Measurements from ENCODE around the gene UCN3. TPM values are rescaled to one million over a fixed set of nuclear protein-coding genes. Genes with fewer than 3 reads are reported as not detected.
A peak's percentile ranks its signal among the peaks of the same experiment; 100 is the strongest.
"Not testable (repeated sequence)": the region's sequence is repeated elsewhere in the genome, so short reads cannot be mapped to it uniquely, and the experiment has no call there.

The UCN3 gene
- total and polyA plus RNA-seq, 4 donors = 0.17 to 1.1 (median 0.68) TPM

- Histone ChIP-seq H3K4me3 (ENCODE audit: low read depth, low read length) (no peak overlapping the region), H3K36me3 (ENCODE audit: control insufficient read depth, insufficient read depth, low read length) (no peaks in the 10 kb centered on the region), H3K27me3 (ENCODE audit: control insufficient read depth, insufficient read depth, low read length) (peaks cover 20% of the 10 kb centered on the region), H3K4me1 (ENCODE audit: control insufficient read depth, insufficient read depth, low read length) (peaks cover 4% of the 10 kb centered on the region), H3K27ac (ENCODE audit: low read depth, low read length) (no peak overlapping the region), H3K9me3 (ENCODE audit: control insufficient read depth, insufficient read depth, low read length) (no peaks in the 10 kb centered on the region)
- no peak for DNase-seq (ENCODE audit: low read depth in 4 of 6, low spot score in 6 of 6)
Observed at GRCh38 chr10:5362873-5363272, 1.9 kb upstream of the UCN3 start.

GRCh38 chr10:5364374-5364773, 392 bp upstream of the UCN3 start:
- DNase-seq (ENCODE audit: low read depth in 4 of 6, low spot score in 6 of 6) = no peak
- WGBS (ENCODE audit: insufficient coverage) = 80% methylated on average over 5 of the region's 11 CpGs
- no peak overlapping the region for H3K27ac ChIP-seq (ENCODE audit: low read depth, low read length)

GRCh38 chr10:5365928-5366327, 1.2 kb downstream of the UCN3 start:
- WGBS (ENCODE audit: insufficient coverage) = 42% methylated on average over 2 of the region's 5 CpGs
- H3K27me3 ChIP-seq (ENCODE audit: control insufficient read depth, insufficient read depth, low read length) = peaks cover 18% of the 10 kb centered on the region
- H3K4me3 ChIP-seq (ENCODE audit: low read depth, low read length) = no peak overlapping the region
- H3K36me3 ChIP-seq (ENCODE audit: control insufficient read depth, insufficient read depth, low read length) = no peaks in the 10 kb centered on the region
- no peak for DNase-seq (ENCODE audit: low read depth in 4 of 6, low spot score in 6 of 6)
- no peaks in the 10 kb centered on the region for H3K9me3 ChIP-seq (ENCODE audit: control insufficient read depth, insufficient read depth, low read length)
- H3K27ac ChIP-seq (ENCODE audit: low read depth, low read length) = no peak overlapping the region
- peaks cover 4% of the 10 kb centered on the region for H3K4me1 ChIP-seq (ENCODE audit: control insufficient read depth, insufficient read depth, low read length)

More at GRCh38 chr10:5364374-5364773, 392 bp upstream of the UCN3 start:
- Histone ChIP-seq H3K36me3 (ENCODE audit: control insufficient read depth, insufficient read depth, low read length) (no peaks in the 10 kb centered on the region), H3K4me3 (ENCODE audit: low read depth, low read length) (no peak overlapping the region), H3K27me3 (ENCODE audit: control insufficient read depth, insufficient read depth, low read length) (peaks cover 18% of the 10 kb centered on the region), H3K4me1 (ENCODE audit: control insufficient read depth, insufficient read depth, low read length) (peaks cover 4% of the 10 kb centered on the region), H3K9me3 (ENCODE audit: control insufficient read depth, insufficient read depth, low read length) (no peaks in the 10 kb centered on the region)

GRCh38 chr10:5369362-5370158, 4.8 kb downstream of the UCN3 start:
- no peak overlapping the region for H3K4me3 ChIP-seq (ENCODE audit: low read depth, low read length)
- no peak overlapping the region for H3K27ac ChIP-seq (ENCODE audit: low read depth, low read length)
- peak in 1 of 6 donors; percentile 24 for DNase-seq (ENCODE audit: low read depth in 4 of 6, low spot score in 6 of 6)
- H3K9me3 ChIP-seq (ENCODE audit: control insufficient read depth, insufficient read depth, low read length) = no peaks in the 10 kb centered on the region
- H3K27me3 ChIP-seq (ENCODE audit: control insufficient read depth, insufficient read depth, low read length) = peaks cover 11% of the 10 kb centered on the region
- peaks cover 4% of the 10 kb centered on the region for H3K4me1 ChIP-seq (ENCODE audit: control insufficient read depth, insufficient read depth, low read length)
- H3K36me3 ChIP-seq (ENCODE audit: control insufficient read depth, insufficient read depth, low read length) = no peaks in the 10 kb centered on the region
- 89% methylated on average over 6 of the region's 16 CpGs for WGBS (ENCODE audit: insufficient coverage)

GRCh38 chr10:5370493-5371352, 6.0 kb downstream of the UCN3 start:
- WGBS (ENCODE audit: insufficient coverage) = 65% methylated on average over 9 of the region's 28 CpGs
- no peaks in the 10 kb centered on the region for H3K4me1 ChIP-seq (ENCODE audit: control insufficient read depth, insufficient read depth, low read length)
- no peaks in the 10 kb centered on the region for H3K36me3 ChIP-seq (ENCODE audit: control insufficient read depth, insufficient read depth, low read length)
- H3K4me3 ChIP-seq (ENCODE audit: low read depth, low read length) = no peak overlapping the region
- peaks cover 4% of the 10 kb centered on the region for H3K27me3 ChIP-seq (ENCODE audit: control insufficient read depth, insufficient read depth, low read length)
- no peak for DNase-seq (ENCODE audit: low read depth in 4 of 6, low spot score in 6 of 6)
- H3K27ac ChIP-seq (ENCODE audit: low read depth, low read length) = no peak overlapping the region
- H3K9me3 ChIP-seq (ENCODE audit: control insufficient read depth, insufficient read depth, low read length) = no peaks in the 10 kb centered on the region

GRCh38 chr10:5373307-5373706, 8.5 kb downstream of the UCN3 start:
- Histone ChIP-seq H3K27me3 (ENCODE audit: control insufficient read depth, insufficient read depth, low read length) (no peaks in the 10 kb centered on the region), H3K9me3 (ENCODE audit: control insufficient read depth, insufficient read depth, low read length) (no peaks in the 10 kb centered on the region), H3K27ac (ENCODE audit: low read depth, low read length) (no peak overlapping the region), H3K4me3 (ENCODE audit: low read depth, low read length) (no peak overlapping the region), H3K36me3 (ENCODE audit: control insufficient read depth, insufficient read depth, low read length) (no peaks in the 10 kb centered on the region), H3K4me1 (ENCODE audit: control insufficient read depth, insufficient read depth, low read length) (no peaks in the 10 kb centered on the region)
- peak in 1 of 6 donors; percentile 5 for DNase-seq (ENCODE audit: low read depth in 4 of 6, low spot score in 6 of 6)
- 20% methylated on average over 1 of the region's 4 CpGs for WGBS (ENCODE audit: insufficient coverage)

- no peaks in the 10 kb centered on the region for H3K27me3 ChIP-seq (ENCODE audit: control insufficient read depth, insufficient read depth, low read length)
- 67% methylated on average over 9 of the region's 22 CpGs for WGBS (ENCODE audit: insufficient coverage)
- H3K4me1 ChIP-seq (ENCODE audit: control insufficient read depth, insufficient read depth, low read length) = no peaks in the 10 kb centered on the region
- H3K9me3 ChIP-seq (ENCODE audit: control insufficient read depth, insufficient read depth, low read length) = no peaks in the 10 kb centered on the region
- H3K27ac ChIP-seq (ENCODE audit: low read depth, low read length) = no peak overlapping the region
- no peaks in the 10 kb centered on the region for H3K36me3 ChIP-seq (ENCODE audit: control insufficient read depth, insufficient read depth, low read length)
- no peak for DNase-seq (ENCODE audit: low read depth in 4 of 6, low spot score in 6 of 6)
- H3K4me3 ChIP-seq (ENCODE audit: low read depth, low read length) = no peak overlapping the region
Observed at GRCh38 chr10:5373891-5374611, 9.3 kb downstream of the UCN3 start.

- Histone ChIP-seq H3K27ac (ENCODE audit: low read depth, low read length) (no peak overlapping the region), H3K4me1 (ENCODE audit: control insufficient read depth, insufficient read depth, low read length) (no peaks in the 10 kb centered on the region), H3K27me3 (ENCODE audit: control insufficient read depth, insufficient read depth, low read length) (no peaks in the 10 kb centered on the region), H3K36me3 (ENCODE audit: control insufficient read depth, insufficient read depth, low read length) (no peaks in the 10 kb centered on the region), H3K4me3 (ENCODE audit: low read depth, low read length) (no peak overlapping the region), H3K9me3 (ENCODE audit: control insufficient read depth, insufficient read depth, low read length) (no peaks in the 10 kb centered on the region)
- WGBS (ENCODE audit: insufficient coverage) = 61% methylated on average over 3 of the region's 4 CpGs
- no peak for DNase-seq (ENCODE audit: low read depth in 4 of 6, low spot score in 6 of 6)
Observed at GRCh38 chr10:5376450-5376849, 11.7 kb downstream of the UCN3 start.

GRCh38 chr10:5379202-5379601, 14.4 kb downstream of the UCN3 start:
- H3K9me3 ChIP-seq (ENCODE audit: control insufficient read depth, insufficient read depth, low read length); H3K27ac ChIP-seq (ENCODE audit: low read depth, low read length); H3K4me1 ChIP-seq (ENCODE audit: control insufficient read depth, insufficient read depth, low read length); H3K36me3 ChIP-seq (ENCODE audit: control insufficient read depth, insufficient read depth, low read length); DNase-seq (ENCODE audit: low read depth in 4 of 6, low spot score in 6 of 6); H3K27me3 ChIP-seq (ENCODE audit: control insufficient read depth, insufficient read depth, low read length); H3K4me3 ChIP-seq (ENCODE audit: low read depth, low read length): not testable (repeated sequence)
- WGBS (ENCODE audit: insufficient coverage) = no CpG with 5 or more reads among the region's 5 CpGs

All from spinal cord (tissue), 10 donors.